GM23338 (cell line): Measurements from ENCODE around the gene USP33. TPM values are rescaled to one million over a fixed set of nuclear protein-coding genes. Genes with fewer than 3 reads are reported as not detected.

ENCODE experiments used
- ATAC-seq: fragments of 200-7000 bp; cut with Tn5 transposase; 3 replicates; pipeline ENCODE4 v1.9.1; 2020
- DNase-seq: peaks from one replicate; pipeline ENCODE4 v3.0.0-alpha.2; 2015; ENCODE audit warnings: low spot score
- H2AFZ ChIP-seq: fragments of 200-600 bp; sonication (generic); 2 replicates; pipeline ENCODE4 v1.8.0; 2016; ENCODE audit warnings: antibody characterized with exemption, mild to moderate bottlenecking, moderate library complexity
- H3F3A ChIP-seq: fragments of 200-600 bp; sonication (generic); replicated peaks from 2 replicates; pipeline ENCODE4 v1.8.0; 2017; ENCODE audit warnings: antibody characterized with exemption, mixed run types, low read depth
- H3K27ac ChIP-seq: fragments of 200-600 bp; sonication (generic); 2 replicates; pipeline ENCODE4 v1.6.1; 2016; ENCODE audit warnings: low read depth
- H3K27me3 ChIP-seq: fragments of 200-600 bp; sonication (generic); 2 replicates; pipeline ENCODE4 v1.8.0; 2016; ENCODE audit warnings: mild to moderate bottlenecking, mixed run types, moderate library complexity; ENCODE audit not compliant: insufficient read depth
- H3K36me3 ChIP-seq: fragments of 200-600 bp; sonication (generic); 2 replicates; pipeline ENCODE4 v1.8.0; 2016; ENCODE audit warnings: mild to moderate bottlenecking; ENCODE audit not compliant: insufficient read depth
- H3K4me1 ChIP-seq: fragments of 200-600 bp; sonication (generic); 2 replicates; pipeline ENCODE4 v1.8.0; 2016; ENCODE audit warnings: mild to moderate bottlenecking, moderate library complexity; ENCODE audit not compliant: insufficient read depth
- H3K4me2 ChIP-seq: fragments of 200-600 bp; sonication (generic); 2 replicates; pipeline ENCODE4 v1.7.1; 2017; ENCODE audit warnings: mixed run types
- H3K4me3 ChIP-seq: fragments of 200-600 bp; sonication (generic); 2 replicates; pipeline ENCODE4 v1.6.1; 2016; ENCODE audit warnings: mixed run types
- H3K79me2 ChIP-seq: fragments of 200-600 bp; sonication (generic); replicated peaks from 2 replicates; pipeline ENCODE4 v1.8.0; 2017; ENCODE audit warnings: mild to moderate bottlenecking; ENCODE audit not compliant: insufficient read depth
- H3K9me2 ChIP-seq: fragments of 200-600 bp; sonication (generic); 2 replicates; pipeline ENCODE4 v1.8.0; 2017; ENCODE audit not compliant: insufficient read depth
- H4K20me1 ChIP-seq: fragments of 200-600 bp; sonication (generic); replicated peaks from 2 replicates; pipeline ENCODE4 v1.8.0; 2017; ENCODE audit warnings: mild to moderate bottlenecking; ENCODE audit not compliant: insufficient read depth
- H3K27ac Mint-ChIP-seq: 2 replicates; pipeline ENCODE4 v1.8.0; 2020; ENCODE audit warnings: inconsistent platforms, mild to moderate bottlenecking, moderate library complexity, mixed read lengths
- H3K27me3 Mint-ChIP-seq: 3 replicates; pipeline ENCODE4 v1.8.0; 2022; ENCODE audit warnings: low read depth, mild to moderate bottlenecking, moderate library complexity, mixed read lengths, inconsistent platforms; ENCODE audit not compliant: insufficient read depth, poor library complexity
- H3K36me3 Mint-ChIP-seq: 3 replicates; pipeline ENCODE4 v1.8.0; 2021; ENCODE audit warnings: low read depth, mild to moderate bottlenecking, inconsistent platforms, moderate library complexity, mixed read lengths
- H3K4me1 Mint-ChIP-seq: 3 replicates; pipeline ENCODE4 v1.8.0; 2020; ENCODE audit warnings: mild to moderate bottlenecking, inconsistent platforms, mixed read lengths
- H3K4me3 Mint-ChIP-seq: 3 replicates; pipeline ENCODE4 v1.8.0; 2021; ENCODE audit warnings: moderate library complexity, mild to moderate bottlenecking, inconsistent platforms, mixed read lengths
- H3K9me3 Mint-ChIP-seq: 3 replicates; pipeline ENCODE4 v1.8.0; 2020; ENCODE audit warnings: moderate library complexity, mild to moderate bottlenecking, inconsistent platforms, mixed read lengths
- CREB1 ChIP-seq: fragments of 250-450 bp; sonication (Bioruptor Pico); IDR thresholded peaks from 2 replicates; pipeline ENCODE4 v1.5.0; 2020; ENCODE audit warnings: low read depth, mild to moderate bottlenecking, moderate library complexity
- EZH2 ChIP-seq: fragments of 200-600 bp; sonication (generic); IDR thresholded peaks from one replicate; pipeline ENCODE4 v1.8.0; 2017; ENCODE audit warnings: antibody characterized with exemption, mild to moderate bottlenecking, low read depth; ENCODE audit not compliant: unreplicated experiment
- EZH2phosphoT487 ChIP-seq: fragments of 200-600 bp; sonication (generic); IDR thresholded peaks from one replicate; pipeline ENCODE4 v1.8.1; 2018; ENCODE audit warnings: antibody characterized with exemption; ENCODE audit not compliant: unreplicated experiment
- JUNB ChIP-seq: IDR thresholded peaks from one replicate; pipeline ENCODE4 v1.6.1; 2016; ENCODE audit warnings: antibody characterized with exemption; ENCODE audit not compliant: unreplicated experiment
- NANOG ChIP-seq: IDR thresholded peaks from 2 replicates; pipeline ENCODE4 v1.6.1; 2016; ENCODE audit warnings: antibody characterized with exemption, borderline replicate concordance
- POLR2AphosphoS5 ChIP-seq: IDR thresholded peaks from 2 replicates; pipeline ENCODE4 v1.6.1; 2016; ENCODE audit warnings: antibody characterized with exemption, low read depth
- STAT1 ChIP-seq: IDR thresholded peaks from one replicate; pipeline ENCODE4 v1.6.1; 2016; ENCODE audit warnings: antibody characterized with exemption; ENCODE audit not compliant: unreplicated experiment
- ZNF114 ChIP-seq: fragments of 250-450 bp; sonication (Bioruptor Pico); IDR thresholded peaks from 2 replicates; pipeline ENCODE4 v1.5.0; 2020; ENCODE audit warnings: mild to moderate bottlenecking, moderate library complexity
- ZNF331 ChIP-seq: fragments of 250-450 bp; sonication (Bioruptor Pico); IDR thresholded peaks from 2 replicates; pipeline ENCODE4 v1.5.0; 2020; ENCODE audit warnings: low read depth, mild to moderate bottlenecking, moderate library complexity
- polyA plus RNA-seq: library from polyadenylated mRNA; unstranded; fragments of >200 nt; fragmentation: Nextera tagmentation; extraction: Ambion mirVana; gene quantifications from 2 replicates; pipeline ENCODE4 v1.2.1, GENCODE V29; 2016
- total RNA-seq: library from RNA; depleted of rRNA; stranded (reverse); fragments of >200 nt; shearing (Covaris generic); gene quantifications from 2 replicates; pipeline ENCODE4 v1.2.3, GENCODE V29; 2014
- TF ChIP-seq, protein P1 (sequence below): IDR thresholded peaks from 2 replicates; pipeline ENCODE4 v1.6.1; 2016; ENCODE audit warnings: antibody characterized with exemption
- TF ChIP-seq, protein P2 (sequence below): fragments of 250-450 bp; sonication (Bioruptor Pico); IDR thresholded peaks from 2 replicates; pipeline ENCODE4 v1.5.0; 2020; ENCODE audit warnings: mild to moderate bottlenecking, moderate library complexity
- TF ChIP-seq, protein P3 (sequence below), 2 experiments: fragments of 200-600 bp in 1 of 2; sonication (generic) in 1 of 2; conservative IDR thresholded peaks; 2 replicates each; pipeline versions ENCODE4 v1.5.1 to v1.6.1; 2016 to 2017; ENCODE audit warnings: antibody characterized with exemption in 2 of 2, low read depth in 2 of 2, mild to moderate bottlenecking in 2 of 2, moderate library complexity in 1 of 2
- TF ChIP-seq, protein P4 (sequence below): IDR thresholded peaks from one replicate; pipeline ENCODE4 v1.6.1; 2018; ENCODE audit warnings: antibody characterized with exemption; ENCODE audit not compliant: unreplicated experiment

USP33 gene
- total and polyA plus RNA-seq, 2 experiments from 2014 or later: 42.4 to 63.9 TPM

DNA sequence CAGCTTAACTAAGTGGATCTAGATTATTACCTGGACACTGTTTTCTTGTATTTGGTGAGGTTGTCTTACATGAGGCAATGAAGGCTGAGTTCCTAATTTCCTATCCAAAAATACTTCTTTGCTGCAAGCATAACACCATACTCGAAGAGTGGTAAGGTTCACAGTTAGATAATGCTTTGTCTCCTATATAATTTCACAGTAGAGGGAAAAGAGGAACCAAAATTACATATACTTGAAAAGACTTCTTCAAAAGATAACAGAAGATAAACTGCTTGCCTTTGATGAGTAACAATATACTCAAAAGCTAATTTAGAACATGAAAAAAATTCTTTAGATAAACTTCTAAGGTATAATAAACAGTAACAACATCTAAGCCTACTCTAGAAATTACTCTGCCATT lies 20.4 kb downstream of the USP33 start:
- DNase-seq (no peak), ATAC-seq (no peak)
- no peaks in the 10 kb centered on the region for H3K4me1 Mint-ChIP-seq
- H3K4me2 ChIP-seq: no peak overlapping the region
- 0 out of 2 replicates have a peak, but pooled peaks cover 5% of the 10 kb centered on the region for H4K20me1 ChIP-seq
- H3K4me1 ChIP-seq: no peaks in the 10 kb centered on the region
- H3K36me3 ChIP-seq: peaks cover 7% of the 10 kb centered on the region; the same call in 1 of the 2 replicates
- no peak overlapping the region for H3K27ac ChIP-seq
- no peak overlapping the region for H3K4me3 ChIP-seq
- H3K9me2 ChIP-seq: no peaks in the 10 kb centered on the region
- H3K9me3 Mint-ChIP-seq: no peaks in the 10 kb centered on the region
- H3K27ac Mint-ChIP-seq: no peak overlapping the region
- no peaks in the 10 kb centered on the region for H3F3A ChIP-seq
- H3K36me3 Mint-ChIP-seq: peaks cover 24% of the 10 kb centered on the region
- TF ChIP-seq POLR2AphosphoS5 (no peak), CREB1 (CRISPR knock-in tag) (no peak), EZH2phosphoT487 (no peak), STAT1 (no peak), ZNF331 (no peak), ZNF114 (CRISPR knock-in tag) (no peak), EZH2 (no peak), NANOG (no peak), JUNB (no peak)
- TF ChIP-seq, protein P1, sequence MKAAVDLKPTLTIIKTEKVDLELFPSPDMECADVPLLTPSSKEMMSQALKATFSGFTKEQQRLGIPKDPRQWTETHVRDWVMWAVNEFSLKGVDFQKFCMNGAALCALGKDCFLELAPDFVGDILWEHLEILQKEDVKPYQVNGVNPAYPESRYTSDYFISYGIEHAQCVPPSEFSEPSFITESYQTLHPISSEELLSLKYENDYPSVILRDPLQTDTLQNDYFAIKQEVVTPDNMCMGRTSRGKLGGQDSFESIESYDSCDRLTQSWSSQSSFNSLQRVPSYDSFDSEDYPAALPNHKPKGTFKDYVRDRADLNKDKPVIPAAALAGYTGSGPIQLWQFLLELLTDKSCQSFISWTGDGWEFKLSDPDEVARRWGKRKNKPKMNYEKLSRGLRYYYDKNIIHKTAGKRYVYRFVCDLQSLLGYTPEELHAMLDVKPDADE: no peak
- TF ChIP-seq, protein P2, sequence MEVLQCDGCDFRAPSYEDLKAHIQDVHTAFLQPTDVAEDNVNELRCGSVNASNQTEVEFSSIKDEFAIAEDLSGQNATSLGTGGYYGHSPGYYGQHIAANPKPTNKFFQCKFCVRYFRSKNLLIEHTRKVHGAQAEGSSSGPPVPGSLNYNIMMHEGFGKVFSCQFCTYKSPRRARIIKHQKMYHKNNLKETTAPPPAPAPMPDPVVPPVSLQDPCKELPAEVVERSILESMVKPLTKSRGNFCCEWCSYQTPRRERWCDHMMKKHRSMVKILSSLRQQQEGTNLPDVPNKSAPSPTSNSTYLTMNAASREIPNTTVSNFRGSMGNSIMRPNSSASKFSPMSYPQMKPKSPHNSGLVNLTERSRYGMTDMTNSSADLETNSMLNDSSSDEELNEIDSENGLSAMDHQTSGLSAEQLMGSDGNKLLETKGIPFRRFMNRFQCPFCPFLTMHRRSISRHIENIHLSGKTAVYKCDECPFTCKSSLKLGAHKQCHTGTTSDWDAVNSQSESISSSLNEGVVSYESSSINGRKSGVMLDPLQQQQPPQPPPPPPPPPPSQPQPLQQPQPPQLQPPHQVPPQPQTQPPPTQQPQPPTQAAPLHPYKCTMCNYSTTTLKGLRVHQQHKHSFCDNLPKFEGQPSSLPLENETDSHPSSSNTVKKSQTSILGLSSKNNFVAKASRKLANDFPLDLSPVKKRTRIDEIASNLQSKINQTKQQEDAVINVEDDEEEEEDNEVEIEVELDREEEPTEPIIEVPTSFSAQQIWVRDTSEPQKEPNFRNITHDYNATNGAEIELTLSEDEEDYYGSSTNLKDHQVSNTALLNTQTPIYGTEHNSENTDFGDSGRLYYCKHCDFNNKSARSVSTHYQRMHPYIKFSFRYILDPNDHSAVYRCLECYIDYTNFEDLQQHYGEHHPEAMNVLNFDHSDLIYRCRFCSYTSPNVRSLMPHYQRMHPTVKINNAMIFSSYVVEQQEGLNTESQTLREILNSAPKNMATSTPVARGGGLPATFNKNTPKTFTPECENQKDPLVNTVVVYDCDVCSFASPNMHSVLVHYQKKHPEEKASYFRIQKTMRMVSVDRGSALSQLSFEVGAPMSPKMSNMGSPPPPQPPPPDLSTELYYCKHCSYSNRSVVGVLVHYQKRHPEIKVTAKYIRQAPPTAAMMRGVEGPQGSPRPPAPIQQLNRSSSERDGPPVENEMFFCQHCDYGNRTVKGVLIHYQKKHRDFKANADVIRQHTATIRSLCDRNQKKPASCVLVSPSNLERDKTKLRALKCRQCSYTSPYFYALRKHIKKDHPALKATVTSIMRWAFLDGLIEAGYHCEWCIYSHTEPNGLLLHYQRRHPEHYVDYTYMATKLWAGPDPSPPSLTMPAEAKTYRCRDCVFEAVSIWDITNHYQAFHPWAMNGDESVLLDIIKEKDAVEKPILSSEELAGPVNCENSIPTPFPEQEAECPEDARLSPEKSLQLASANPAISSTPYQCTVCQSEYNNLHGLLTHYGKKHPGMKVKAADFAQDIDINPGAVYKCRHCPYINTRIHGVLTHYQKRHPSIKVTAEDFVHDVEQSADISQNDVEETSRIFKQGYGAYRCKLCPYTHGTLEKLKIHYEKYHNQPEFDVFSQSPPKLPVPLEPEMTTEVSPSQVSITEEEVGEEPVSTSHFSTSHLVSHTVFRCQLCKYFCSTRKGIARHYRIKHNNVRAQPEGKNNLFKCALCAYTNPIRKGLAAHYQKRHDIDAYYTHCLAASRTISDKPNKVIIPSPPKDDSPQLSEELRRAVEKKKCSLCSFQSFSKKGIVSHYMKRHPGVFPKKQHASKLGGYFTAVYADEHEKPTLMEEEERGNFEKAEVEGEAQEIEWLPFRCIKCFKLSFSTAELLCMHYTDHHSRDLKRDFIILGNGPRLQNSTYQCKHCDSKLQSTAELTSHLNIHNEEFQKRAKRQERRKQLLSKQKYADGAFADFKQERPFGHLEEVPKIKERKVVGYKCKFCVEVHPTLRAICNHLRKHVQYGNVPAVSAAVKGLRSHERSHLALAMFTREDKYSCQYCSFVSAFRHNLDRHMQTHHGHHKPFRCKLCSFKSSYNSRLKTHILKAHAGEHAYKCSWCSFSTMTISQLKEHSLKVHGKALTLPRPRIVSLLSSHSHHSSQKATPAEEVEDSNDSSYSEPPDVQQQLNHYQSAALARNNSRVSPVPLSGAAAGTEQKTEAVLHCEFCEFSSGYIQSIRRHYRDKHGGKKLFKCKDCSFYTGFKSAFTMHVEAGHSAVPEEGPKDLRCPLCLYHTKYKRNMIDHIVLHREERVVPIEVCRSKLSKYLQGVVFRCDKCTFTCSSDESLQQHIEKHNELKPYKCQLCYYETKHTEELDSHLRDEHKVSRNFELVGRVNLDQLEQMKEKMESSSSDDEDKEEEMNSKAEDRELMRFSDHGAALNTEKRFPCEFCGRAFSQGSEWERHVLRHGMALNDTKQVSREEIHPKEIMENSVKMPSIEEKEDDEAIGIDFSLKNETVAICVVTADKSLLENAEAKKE (CRISPR knock-in tag): no peak
- TF ChIP-seq, protein P3, sequence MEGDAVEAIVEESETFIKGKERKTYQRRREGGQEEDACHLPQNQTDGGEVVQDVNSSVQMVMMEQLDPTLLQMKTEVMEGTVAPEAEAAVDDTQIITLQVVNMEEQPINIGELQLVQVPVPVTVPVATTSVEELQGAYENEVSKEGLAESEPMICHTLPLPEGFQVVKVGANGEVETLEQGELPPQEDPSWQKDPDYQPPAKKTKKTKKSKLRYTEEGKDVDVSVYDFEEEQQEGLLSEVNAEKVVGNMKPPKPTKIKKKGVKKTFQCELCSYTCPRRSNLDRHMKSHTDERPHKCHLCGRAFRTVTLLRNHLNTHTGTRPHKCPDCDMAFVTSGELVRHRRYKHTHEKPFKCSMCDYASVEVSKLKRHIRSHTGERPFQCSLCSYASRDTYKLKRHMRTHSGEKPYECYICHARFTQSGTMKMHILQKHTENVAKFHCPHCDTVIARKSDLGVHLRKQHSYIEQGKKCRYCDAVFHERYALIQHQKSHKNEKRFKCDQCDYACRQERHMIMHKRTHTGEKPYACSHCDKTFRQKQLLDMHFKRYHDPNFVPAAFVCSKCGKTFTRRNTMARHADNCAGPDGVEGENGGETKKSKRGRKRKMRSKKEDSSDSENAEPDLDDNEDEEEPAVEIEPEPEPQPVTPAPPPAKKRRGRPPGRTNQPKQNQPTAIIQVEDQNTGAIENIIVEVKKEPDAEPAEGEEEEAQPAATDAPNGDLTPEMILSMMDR (conservative IDR thresholded peaks at IDR 0.05; ENCODE audit: low read depth in 2 of 2): no peak
- TF ChIP-seq, protein P4, sequence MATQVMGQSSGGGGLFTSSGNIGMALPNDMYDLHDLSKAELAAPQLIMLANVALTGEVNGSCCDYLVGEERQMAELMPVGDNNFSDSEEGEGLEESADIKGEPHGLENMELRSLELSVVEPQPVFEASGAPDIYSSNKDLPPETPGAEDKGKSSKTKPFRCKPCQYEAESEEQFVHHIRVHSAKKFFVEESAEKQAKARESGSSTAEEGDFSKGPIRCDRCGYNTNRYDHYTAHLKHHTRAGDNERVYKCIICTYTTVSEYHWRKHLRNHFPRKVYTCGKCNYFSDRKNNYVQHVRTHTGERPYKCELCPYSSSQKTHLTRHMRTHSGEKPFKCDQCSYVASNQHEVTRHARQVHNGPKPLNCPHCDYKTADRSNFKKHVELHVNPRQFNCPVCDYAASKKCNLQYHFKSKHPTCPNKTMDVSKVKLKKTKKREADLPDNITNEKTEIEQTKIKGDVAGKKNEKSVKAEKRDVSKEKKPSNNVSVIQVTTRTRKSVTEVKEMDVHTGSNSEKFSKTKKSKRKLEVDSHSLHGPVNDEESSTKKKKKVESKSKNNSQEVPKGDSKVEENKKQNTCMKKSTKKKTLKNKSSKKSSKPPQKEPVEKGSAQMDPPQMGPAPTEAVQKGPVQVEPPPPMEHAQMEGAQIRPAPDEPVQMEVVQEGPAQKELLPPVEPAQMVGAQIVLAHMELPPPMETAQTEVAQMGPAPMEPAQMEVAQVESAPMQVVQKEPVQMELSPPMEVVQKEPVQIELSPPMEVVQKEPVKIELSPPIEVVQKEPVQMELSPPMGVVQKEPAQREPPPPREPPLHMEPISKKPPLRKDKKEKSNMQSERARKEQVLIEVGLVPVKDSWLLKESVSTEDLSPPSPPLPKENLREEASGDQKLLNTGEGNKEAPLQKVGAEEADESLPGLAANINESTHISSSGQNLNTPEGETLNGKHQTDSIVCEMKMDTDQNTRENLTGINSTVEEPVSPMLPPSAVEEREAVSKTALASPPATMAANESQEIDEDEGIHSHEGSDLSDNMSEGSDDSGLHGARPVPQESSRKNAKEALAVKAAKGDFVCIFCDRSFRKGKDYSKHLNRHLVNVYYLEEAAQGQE: no peak
- no peaks in the 10 kb centered on the region for H3K27me3 ChIP-seq
- no peak overlapping the region for H2AFZ ChIP-seq
- no peak overlapping the region for H3K4me3 Mint-ChIP-seq
- H3K79me2 ChIP-seq: peaks cover 19% of the 10 kb centered on the region
- H3K27me3 Mint-ChIP-seq: peaks cover 1% of the 10 kb centered on the region
